ENCODE results near the gene IGF2BP2.

IGF2BP2 gene

DNA sequence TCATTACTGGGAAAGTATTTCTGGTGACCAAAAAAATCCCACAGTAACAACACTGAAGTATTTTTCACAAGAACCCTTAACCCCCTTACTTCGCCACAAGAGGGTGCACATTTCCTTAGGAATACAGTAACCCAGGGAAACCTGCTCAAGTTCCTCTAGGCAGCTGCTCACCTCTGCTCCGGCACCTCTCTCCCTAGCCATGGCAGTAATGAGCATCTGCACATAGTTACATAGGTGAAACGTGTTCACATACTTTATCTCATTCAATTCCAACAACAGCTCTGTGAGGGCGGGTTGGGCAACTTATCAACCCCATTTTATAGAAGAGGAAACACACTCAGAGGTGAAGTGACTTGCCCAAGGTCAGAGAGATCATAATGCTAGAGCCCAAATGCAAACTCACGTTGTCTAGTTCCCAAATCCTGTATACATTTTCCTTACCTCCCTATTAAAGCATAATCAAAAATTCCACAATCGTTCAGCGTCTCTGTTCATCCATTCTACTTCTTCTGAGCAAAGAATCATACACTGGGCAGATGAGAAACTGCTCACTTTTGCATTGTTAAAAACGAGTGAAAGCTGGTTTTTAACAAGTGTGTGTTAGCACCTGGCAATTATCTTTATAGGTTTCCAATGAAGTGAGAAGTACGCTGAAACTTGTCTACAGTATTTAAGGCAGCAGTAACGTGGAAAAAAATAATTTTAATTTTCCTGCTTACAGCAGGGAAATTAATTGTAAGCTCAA is 90.7 kb downstream of the IGF2BP2 start:
- DNase-seq (ENCODE audit: low read depth) = no peak

DNA sequence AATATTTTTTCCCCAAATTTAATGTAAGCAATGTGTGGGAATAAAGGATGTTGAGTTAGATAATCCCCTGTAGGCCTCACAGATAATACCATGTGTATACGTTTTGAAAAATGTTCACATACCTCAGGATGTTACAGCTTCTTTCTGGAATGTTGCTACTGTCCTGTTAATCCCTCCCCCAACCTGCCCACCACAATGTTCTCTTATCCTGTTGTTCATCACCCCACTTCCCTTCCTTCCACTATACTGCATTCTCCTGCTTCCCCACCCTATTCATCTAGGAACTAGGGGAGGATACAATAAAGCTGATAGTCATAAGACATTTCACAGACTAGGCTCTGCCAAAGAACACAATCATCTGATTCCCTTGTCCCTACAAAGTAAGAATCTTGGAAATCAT is 92.1 kb downstream of the IGF2BP2 start:
- no peak for DNase-seq (ENCODE audit: low read depth)

DNA sequence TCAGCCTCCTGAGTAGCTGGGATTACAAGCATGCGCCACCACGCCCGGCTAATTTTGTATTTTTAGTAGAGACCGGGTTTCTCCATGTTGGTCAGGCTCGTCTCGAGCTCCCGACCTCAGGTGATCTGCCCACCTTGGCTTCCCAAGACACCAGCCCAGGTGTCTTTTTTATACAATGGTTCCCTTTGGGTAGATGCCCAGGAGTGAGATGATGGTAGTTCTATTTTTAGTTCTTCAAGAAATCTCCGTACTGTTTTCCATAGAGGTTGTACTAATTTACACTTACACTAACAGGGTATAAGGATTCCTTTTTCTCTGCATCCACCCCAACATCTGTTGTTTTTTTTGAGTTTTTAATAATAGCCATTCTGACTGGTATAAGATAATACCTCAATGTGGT is 94.3 kb downstream of the IGF2BP2 start:
- no peak for DNase-seq (ENCODE audit: low read depth)

DNA sequence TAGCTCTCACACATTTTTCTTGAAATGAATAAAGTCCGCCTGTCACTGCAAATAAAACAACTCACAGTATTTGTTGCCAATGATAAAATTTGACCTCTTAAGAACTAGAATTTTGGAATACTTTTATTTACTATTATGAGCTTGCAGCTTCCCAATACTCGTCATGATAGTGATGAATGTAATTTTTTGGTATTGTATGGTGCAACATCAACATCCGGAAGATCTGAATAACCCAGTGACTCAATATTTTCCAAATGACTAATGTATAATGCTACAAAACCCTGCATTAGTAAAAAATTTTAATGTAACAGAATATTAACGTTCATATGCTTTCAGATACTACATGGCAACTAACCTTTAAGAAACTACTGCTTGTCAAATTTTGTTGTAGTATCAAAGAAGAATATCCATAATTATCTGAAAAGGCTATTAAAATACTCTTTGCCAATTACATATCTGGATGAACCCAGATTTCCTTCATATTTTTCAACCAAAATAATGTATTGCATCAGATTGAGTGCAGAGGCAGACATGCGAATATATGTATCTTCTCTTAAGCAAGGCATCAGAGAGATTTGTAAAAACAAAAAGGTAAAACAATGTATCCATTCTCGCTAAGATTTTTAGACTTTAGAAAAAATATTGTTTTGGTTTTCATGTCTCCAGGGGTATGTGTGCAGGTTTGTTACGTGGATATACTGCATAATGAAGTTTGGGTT is 95.3 kb downstream of the IGF2BP2 start:
- no peak for DNase-seq (ENCODE audit: low read depth)

DNA sequence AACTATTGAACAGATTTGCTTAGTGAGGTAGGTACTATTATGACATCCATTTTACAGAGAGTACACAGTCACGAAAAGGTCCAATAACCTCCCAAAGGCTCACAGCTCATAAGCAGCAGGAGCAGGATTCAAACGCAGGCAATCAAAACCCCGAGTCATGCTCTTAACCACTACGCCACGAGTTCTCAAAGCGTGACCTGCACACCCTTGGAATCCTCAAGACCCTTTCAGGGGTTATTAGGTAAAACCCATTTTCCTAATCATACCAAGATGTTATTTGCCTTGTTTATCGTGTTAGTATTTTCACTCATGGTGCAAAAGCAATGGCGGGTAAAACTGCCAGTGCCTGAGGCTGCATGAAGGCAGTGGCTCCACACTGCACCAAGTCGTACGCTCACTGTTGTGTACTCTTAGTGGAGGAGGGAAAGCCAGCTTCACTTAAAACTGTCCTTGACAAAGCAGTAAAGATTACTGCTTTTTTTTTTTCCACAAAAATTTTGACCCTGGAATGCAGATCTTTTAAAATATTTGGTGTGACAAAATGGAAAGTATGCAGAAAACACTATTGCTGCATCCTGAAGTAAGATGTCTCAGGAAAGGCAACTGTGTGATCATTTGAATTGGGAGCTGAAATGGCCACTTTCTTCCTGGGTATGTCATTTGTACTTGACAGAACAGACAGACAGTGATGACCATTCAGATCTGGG is 96.1 kb downstream of the IGF2BP2 start:
- DNase-seq (ENCODE audit: low read depth) = no peak

DNA sequence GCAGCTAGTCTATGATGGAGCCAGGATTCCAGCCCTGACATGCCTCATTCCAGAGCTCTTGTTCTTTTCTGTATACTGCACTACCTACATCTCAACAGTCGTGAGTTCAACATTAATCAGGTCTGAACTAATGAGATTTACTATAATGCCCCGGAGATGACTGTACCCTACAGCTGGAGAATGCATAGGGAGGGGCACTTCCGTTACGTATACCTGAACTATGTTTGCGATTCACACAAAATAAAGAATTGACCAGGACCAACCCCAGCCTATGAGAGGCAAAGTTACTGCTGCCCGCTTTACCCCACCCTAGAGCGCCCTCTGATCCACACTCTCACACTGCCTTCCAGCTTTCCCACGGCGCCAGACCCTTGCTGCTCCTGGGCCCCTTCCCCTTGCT is 97.0 kb downstream of the IGF2BP2 start:
- DNase-seq (ENCODE audit: low read depth) = no peak

DNA sequence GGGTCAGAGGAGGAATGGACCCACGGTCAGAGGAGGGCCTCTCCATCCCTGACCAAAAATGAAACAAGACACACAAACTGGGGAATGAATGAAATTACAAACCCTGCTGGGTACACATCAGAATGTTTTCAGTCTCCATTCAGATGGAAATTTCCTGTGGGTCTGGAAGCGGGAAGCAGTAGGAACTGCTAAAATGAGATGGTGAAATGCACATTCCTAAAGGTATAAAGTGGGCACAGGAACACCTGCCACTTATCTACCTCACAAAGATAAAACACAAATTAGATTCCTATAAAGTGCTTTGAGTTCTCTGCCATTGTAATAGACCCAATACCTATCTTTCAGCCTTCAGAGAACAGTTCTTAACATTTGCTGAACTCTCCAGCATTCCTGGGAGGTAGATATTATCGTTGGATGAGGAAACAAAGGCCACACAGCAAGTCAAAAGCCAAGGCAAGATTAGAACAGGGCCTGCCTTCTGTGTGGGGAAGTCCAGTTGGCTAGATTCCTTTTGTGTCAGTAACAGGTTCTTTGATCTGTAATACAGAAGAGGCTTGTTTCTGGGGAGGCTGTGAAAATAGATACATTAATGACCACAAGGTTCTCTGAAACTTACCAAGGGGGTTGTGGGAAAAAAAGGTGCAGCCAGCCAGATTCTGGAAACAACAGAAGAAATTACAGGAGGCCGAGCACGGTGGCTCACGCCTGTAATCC is 98.4 kb downstream of the IGF2BP2 start:
- DNase-seq (ENCODE audit: low read depth) = no peak

DNA sequence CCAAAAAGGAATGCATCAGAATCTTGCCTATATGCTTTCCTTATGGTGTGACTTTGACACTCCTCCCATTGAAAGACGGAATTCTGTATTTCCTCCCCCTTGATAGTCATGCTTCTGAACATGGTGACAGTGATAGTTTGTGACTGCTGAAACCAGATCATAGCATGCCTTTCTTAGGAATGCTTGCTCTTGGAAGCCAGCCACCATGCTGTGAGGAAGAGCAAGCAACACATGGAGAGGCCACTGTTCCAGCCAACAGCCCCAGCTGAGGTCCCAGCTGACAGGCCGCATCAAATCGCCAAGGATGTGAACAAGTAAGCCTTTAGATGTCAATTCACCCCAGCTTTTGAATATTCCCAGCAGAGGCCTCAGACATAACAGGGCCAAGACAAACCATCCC is 100.1 kb downstream of the IGF2BP2 start:
- no peak for DNase-seq (ENCODE audit: low read depth)

DNA sequence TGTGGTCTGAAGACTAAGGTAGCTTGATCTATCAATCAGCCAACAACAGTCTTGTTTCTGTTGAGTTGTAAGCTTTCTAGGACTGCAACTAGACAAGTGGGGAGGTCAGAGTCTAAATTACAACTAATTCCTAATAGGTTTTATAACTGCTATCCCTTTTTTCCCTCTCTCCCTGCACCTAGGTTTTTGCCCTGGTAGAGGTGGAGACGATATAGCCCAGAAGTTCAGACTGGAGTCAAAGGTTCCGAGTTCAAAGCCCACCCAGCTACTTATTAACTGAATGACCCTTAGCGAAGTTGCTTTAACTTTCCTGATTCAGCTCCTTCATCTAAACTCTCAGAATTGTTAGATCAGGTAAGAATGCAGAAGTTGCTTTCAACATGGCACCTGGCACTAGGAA is 100.6 kb downstream of the IGF2BP2 start:
- DNase-seq (ENCODE audit: low read depth) = no peak

DNA sequence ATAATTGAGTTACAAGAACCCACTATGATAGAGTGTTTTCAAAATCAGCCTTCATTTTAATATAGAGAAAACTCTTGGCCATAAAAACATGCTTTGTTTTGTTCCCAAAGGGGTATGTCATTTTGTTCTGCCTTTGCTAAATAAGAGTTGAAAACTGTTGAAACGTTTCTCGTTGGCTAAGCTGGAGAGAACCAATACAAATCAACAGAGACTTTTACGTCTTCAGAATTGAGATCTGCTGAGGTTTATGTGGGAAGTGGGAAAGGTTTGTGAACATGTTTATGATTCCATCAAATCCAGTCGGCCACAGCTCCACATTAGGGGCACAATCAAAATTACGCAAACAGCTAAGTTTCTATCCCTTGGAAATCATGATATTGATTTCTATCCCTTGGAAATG is 102.0 kb downstream of the IGF2BP2 start:
- DNase-seq (ENCODE audit: low read depth) = no peak

DNA sequence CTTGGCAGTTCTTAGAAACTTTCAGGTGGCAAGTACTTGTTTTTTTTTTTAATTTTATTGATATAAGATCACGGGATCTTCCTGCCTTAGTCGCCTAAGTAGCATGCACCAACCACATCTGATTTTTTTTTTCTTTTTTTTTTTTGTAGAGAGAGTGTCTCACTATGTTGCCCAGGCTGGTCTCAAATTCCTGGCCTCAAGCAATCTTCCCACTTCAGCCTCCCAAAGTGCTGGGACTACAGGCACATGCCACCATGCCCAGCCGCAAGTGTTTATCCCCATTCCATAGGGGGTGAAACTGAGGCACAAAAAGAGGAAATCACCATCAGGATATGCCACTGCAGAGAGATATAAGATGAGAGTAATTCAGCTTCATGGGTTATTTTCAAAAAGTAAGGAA is 102.9 kb downstream of the IGF2BP2 start:
- no peak for DNase-seq (ENCODE audit: low read depth)

DNA sequence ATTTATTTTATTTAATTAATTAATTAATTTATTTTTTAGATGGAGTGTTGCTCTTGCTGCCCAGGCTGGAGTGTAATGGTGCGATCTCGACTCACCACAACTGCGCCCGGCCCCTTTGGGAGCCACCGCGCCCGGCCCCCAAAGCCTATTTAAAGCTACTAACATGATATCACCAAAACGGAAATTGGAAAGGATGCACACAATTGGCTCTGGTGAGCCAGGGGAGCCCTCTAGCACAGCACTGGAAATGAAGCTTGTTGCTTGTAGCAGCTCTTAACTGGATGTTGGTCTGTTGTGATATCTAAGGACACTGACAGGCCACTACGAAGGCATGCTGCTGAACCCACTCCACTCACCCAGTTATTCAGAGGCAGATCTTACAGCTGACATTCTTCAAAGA is 104.5 kb downstream of the IGF2BP2 start:
- DNase-seq (ENCODE audit: low read depth) = no peak

DNA sequence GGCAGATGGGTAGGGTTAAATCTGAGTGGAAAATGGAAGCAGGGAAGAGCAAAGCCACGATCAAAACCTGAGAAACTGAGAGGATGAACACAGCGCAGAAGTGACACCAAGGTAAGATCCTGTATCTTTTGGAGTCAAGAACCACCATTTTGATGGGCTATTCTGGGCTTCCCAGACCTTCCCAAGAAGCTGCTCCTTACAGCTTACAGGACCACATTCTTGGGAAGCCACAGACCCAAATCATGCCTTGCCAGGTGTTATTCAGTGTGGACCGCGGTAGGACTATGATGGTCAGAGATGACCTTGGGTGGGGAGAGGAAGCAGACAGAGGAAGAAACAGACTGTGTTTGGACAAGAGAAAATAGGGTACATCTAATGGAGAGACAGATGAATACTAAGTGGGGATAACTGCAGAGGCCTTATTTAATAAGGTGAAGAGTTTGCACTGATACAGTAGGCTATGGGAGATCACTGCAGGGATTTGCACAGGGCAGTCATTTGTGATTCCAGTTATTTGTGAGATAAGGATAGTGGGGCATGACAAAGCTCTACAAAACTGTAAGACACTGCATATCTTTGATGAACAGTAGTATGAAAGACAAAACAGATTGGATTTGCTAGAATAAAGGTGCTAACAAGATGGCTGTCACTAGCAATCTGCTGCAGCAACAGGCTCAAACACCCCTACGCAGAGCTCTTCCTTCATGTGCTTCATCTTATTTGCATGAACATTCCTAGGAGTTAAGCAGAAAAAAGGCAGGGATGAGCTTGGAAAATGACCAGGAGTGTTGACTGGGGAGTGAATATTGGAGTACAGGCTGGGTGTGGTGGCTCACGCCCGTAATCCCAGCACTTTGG is 105.9 kb downstream of the IGF2BP2 start:
- no peak for DNase-seq (ENCODE audit: low read depth)

DNA sequence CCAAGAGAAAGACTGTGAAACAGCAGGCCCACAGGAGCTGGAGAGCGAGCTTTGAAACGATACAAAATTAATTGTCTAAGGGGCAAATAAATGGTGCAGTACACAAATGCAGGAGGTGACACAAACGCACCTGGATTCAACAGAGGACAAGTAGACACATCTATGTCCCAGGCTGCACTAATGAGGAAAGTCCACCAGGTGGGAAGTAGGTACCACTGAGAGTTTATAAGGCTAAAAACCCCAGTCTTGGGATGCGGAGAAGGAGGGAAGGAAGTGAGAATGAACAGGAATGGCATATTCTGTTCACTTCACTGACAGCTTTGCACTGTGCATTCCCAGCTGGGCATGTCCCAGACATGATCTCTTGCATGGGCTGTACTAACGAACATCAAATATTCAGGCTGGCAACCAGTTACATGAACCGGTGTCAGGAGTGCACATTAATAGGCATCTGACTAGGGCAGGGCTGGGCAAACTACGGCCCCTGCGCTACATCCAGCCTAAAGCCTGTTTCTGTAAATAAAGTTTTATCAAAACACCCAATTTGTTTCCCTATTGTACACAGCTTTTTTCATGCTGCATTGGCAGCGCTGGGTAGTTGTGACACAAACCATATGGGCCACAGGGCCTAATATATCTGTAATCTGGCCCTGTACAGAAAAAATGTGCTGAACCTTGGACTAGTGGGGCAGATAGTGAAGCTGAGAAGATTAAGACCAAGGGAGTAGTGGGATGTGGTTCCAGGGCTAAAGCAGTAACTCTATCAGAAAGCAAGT is 107.0 kb downstream of the IGF2BP2 start:
- no peak for DNase-seq (ENCODE audit: low read depth)

DNA sequence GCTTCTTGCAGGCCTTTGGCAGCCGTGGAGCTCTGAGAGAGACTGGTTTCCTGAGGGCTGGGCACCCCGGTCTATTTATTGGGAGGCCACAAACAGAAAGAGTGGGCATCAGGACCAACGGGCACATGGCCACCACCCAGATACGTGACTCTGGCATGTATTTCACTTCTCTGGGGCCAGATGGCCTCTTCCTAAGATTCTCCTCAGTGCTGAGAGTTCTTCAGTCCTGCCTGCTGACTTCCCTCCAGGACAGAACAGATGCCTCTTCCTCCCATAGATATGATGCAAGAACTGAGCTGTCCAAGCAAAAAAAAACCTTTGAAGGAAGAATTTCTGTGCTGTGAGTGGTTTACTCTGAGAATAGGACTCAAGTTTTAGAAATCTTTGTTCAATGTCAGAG is 107.7 kb downstream of the IGF2BP2 start:
- DNase-seq (ENCODE audit: low read depth) = no peak

DNA sequence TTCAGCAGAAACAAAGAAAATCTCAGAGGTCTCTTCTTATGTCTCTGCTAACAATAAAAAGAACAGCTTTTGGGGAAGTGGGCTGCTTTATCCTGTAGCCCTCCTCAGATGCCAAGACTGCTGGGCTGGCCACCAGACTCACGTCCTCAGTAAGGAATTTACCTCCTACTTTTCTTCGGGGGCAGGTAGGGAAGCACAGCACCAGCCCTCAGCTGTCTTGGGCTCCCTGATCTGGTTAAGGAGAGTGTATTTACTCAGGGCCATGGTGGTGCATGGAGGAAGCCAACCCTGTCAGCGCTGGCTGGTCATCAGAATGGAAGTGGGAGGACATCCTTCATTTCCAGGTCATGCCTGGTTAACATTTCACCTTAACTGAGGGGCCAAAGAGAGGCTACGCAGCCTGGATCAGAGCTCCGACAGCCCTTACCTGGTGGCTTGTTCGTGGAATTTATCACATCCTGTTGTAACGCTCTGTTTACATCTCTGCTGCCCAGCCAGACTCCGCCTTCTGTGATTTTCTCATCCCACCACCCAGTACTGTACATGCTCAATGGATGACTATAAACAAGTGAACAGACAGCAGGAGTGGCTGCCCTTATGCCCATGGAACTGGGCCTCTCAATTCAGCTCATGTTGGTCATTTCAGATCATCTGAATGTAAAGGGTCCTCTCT is 108.3 kb downstream of the IGF2BP2 start:
- DNase-seq (ENCODE audit: low read depth) = no peak

DNA sequence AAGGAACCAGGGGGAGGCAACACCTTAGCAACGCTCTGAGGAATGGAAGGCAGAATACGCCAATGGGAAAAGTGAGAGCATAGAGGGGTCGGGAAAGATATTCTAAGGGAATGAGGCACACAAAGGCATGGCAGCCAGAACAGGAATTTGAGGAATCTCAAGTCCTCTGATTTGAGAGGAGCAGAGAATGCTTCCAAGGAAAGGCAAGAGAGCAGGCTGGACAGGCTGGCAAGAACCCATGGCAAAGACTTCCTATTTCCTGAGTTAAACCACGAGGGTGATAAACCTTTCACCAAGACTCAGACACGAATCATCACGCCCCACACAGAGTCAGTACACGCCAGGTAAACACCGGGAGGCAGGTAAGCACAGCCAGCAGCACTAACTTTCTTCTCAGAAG is 109.8 kb downstream of the IGF2BP2 start:
- DNase-seq (ENCODE audit: low read depth) = no peak

DNA sequence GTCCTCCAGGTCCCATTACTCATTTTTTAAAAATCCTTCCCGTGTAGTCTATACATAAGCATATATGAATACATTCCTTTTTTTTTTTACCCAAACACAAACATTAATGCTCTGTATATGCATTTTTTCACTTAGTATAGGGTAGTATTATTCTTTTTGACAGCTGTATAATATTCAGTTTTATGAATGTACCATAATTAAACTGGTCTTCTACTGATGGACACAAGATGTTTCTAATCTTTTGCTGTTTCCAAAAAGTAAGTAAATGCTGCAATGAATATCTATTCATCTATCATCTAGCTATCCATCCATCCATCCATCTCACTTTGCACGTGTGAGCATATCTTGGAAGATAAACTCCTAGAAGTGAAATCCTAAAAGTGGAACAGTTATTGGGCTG is 110.8 kb downstream of the IGF2BP2 start:
- DNase-seq (ENCODE audit: low read depth) = no peak

DNA sequence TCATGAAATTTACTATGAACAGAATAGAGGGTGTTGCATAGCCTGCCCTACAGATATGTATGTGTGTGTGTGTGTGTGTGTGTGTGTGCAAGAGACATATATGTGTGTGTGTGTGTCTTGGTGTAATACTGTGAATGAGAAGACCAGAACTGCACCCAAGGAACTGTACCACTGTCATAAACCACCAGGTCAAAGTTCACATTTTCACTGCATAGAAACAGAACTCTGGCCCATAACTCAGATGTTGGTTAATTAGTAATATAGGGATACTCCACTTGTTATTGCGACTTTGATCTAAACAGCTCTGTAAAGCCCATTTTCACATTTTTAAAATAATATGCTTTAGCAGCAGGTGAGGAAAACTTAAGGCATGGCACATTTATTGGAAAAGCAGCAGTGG is 111.8 kb downstream of the IGF2BP2 start:
- DNase-seq (ENCODE audit: low read depth) = no peak

DNA sequence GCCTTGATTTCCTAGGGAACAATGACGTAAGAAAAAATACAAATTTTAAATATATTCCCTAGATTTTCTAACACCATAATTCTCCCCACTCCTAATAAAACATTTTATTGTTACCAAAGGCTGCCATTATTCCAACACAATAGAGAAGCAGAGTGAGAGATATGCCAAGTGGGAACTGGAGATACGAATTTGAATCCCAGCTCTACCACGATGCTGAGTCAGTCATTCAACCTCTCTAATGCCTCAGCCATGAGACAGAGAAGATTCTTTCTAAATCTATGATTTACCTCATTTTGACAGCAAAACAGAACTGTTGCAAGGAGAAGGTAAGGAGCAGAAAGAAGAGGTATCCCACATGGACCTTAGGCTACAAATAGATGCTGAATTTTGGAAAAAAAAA is 112.5 kb downstream of the IGF2BP2 start:
- no peak for DNase-seq (ENCODE audit: low read depth)

Data from stimulated activated CD8-positive, alpha-beta memory T cell treated with anti-CD3 and anti-CD28 coated beads, Interleukin-12 subunit alpha, Interleukin-12 subunit beta, amount 100 ng/mL, for 4 hours (primary cell).